HG02852 (cell line): Measurements from ENCODE around the gene BLCAP.
"Not testable (repeated sequence)": the region's sequence is repeated elsewhere in the genome, so short reads cannot be mapped to it uniquely, and the experiment has no call there.

Experiments used
- ATAC-seq: cut with Tn5 transposase; IDR thresholded peaks from one replicate; pipeline ENCODE4 v1.9.1; 2021; ENCODE audit warnings: mild to moderate bottlenecking, moderate library complexity; ENCODE audit not compliant: unreplicated experiment

Gene BLCAP, protein sequence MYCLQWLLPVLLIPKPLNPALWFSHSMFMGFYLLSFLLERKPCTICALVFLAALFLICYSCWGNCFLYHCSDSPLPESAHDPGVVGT

GRCh38 chr20:37527638-37528445, at the start of gene BLCAP:
TSS of gene BLCAP (minus strand) at chr20:37527876. CDS start at chr20:37519174, 8,702 bp downstream.
- peak; percentile 79 for ATAC-seq

- not testable (repeated sequence) for ATAC-seq
Measured at GRCh38 chr20:37577436-37577835, 49.8 kb upstream of the BLCAP start.

- no peak for ATAC-seq
Measured at GRCh38 chr20:37576911-37577310, 49.2 kb upstream of the BLCAP start.

GRCh38 chr20:37575884-37576283, 48.2 kb upstream of the BLCAP start:
- ATAC-seq, result no peak

DNA sequence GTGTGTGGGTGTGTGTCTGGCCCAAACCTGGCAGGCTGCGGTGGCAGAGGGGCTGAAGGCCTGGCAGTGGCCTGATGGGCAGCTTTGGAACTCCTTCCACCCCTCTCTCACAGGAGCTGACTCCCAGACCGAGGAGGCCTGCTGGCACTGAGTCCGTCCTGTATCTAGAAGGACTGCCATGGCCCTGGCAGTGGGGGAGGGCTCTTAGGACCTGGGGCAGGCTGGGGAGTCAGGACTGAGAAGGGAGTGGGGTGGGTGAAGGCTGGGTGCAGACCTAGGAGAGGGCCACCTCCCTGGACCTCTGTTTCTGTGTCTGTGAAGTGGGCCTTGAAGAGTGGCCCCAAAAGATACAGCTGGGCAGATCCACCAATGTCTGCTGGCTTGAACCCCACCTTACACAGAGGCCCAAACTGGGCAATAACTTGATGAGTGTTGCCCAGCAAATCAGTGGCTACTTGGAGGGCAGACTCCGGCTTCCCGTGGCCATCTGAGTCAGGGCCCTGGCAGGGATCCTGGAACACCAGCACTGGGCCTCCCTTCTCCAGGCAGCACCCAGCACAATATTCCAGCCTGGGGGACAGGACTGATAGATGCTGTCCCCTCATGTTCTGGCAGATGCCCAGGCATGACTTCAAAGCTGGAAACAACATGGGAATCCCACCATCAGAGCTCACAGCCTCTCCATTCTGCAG, 46.7 kb upstream of the BLCAP start:
- ATAC-seq, result no peak

DNA sequence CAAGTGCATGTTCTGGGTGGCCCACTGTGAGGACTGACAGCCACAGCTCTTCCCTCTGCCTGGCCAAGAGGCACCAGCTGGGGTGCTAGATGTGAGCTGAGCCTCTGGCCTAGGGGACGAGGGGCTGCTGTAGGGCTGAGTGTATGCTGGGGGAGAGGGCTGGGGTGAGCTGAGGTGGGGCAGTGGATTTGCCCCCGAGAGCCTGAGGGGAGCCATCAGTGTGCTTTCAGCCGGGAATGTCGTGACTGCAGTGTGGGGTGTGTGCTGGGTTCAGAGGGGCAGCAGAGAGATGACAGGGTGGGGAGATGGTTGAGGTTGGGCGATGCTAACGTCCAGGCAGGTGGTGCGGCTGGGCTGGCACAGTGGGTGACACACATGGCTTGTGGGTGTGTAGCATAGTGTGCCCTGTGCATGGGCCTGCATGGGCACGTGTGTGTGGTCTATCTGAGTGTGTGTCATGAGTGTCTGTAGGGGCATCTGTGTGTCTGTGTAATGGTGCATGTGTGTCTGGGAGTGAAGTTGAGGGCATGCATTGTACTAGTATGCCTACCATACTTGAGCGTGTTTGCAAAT, 46.0 kb upstream of the BLCAP start:
- no peak for ATAC-seq

- no peak for ATAC-seq
Measured at GRCh38 chr20:37571033-37571432, 43.4 kb upstream of the BLCAP start.

- ATAC-seq, result no peak
Measured at GRCh38 chr20:37570419-37570818, 42.7 kb upstream of the BLCAP start.

DNA sequence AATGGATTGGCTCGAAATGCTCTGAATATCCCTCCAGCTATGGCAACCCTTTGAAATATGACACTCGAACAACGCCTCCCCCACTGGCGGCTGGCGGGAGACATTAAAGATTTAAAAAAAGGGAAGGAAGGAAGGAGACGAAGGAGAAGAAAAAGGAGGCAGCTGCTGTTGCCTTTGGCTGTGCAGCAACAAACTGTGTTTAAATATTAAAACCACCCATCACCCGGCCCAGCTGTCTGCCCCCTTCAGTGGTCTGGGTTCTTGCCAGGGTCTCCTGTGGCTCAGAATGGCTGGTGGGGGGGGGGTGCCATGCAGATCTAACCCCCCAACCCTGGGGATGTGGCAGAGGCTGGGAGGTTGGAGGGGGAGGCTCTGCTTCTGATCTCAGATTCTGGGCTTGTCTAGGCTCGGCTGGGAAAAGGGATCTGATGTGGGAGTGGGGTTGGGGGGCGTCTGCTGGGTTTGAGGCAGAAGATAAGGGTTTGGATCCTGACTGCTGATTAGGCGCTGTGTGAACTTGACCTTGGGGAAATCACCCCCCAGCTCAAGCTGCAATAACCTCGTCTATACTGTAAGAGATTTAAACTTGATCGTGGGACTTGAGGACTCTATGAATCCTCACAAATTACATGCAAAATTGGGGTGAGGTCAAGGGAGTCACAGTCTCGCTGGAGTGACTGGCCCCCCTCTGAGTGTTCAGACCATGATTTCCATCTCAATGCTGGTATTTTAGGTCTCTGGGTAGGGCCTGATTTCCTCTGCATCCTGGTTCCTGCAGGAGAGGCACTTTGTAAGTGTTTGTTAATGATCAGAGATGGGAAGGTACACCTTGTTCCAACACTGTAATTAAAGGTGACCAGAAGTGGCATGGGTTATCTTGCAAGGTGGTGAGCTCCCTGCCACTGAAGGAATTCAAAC, 40.3 kb upstream of the BLCAP start:
- ATAC-seq, result no peak

GRCh38 chr20:37567331-37567665, 39.6 kb upstream of the BLCAP start:
- ATAC-seq, result no peak

GRCh38 chr20:37566590-37567330, 39.1 kb upstream of the BLCAP start:
- no peak for ATAC-seq

GRCh38 chr20:37565134-37565811, 37.6 kb upstream of the BLCAP start:
- ATAC-seq, result no peak

DNA sequence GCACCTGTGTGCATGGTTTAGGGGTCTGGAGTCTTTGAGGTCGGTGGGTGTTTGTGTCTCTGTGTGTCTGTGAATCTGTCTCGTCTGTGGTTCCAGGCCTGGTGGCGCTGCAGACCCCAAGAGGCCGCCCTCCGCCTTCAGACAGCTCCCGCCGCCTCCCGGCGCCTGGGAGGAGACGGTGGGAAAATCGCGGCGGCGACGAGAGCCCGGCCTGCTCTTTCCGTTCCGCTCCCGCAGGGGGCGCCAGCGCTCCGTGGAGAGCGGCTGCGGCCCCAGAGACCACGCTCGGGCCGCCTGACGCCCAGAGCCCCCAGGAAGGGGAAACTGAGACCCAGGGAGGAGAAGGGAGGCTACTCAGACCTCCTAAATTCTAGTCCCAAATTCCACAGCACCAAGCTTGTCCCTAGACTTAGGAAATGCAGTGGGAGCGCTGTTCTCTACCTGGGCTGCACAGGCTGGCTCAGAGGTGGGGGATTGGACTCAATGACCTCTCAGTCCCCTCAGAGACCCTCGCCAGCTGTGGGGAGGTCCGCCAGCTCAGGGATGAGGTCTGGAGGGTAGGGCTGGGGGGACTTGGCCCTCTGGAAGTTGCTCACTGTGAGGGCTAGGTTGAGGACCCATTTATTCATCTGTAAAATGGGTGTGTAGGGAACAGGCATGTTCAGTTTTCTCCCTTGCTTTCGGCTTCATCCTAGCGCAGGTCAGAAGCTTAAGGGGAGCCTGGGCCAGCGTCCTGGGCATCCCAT, 36.9 kb upstream of the BLCAP start:
- ATAC-seq, result no peak

- ATAC-seq, result no peak
Measured at GRCh38 chr20:37564016-37564387, 36.3 kb upstream of the BLCAP start.

DNA sequence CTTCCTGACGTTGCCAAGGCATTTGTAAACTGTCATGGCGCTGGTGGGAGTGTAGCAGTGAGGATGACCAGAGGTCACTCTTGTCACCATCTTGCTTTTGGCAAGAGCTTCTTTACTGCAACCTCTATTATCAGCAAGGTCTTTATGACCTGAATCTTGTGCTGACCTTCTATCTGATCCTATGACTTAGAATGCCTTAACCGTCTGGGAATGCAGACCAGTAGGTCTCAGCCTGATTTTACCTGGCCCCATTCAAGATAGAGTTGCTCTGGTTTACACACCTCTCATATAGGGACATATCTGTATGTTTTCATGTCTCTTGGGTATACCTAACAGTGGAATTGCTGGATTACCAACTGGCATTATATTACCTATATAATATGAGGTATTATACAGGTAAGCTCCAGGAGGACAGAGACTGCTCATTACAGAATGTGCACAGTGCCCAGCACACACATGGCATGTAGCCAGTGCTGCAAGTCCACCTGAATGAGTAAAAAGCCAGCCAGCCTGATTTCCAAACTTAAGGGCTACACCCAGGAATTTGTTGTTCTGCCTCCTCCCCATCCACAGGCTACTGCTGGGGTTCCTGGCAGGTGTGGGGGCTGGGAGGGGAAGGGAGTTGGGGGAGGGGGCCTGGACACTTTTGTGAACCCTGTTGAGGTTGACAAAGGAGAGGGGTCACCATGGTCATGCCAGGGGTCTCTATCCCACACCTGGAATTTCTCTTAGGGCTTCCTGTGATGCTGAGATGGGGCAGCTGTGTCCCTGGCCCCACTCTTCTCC, 35.2 kb upstream of the BLCAP start:
- no peak for ATAC-seq

GRCh38 chr20:37560629-37561028, 33.0 kb upstream of the BLCAP start:
- no peak for ATAC-seq

DNA sequence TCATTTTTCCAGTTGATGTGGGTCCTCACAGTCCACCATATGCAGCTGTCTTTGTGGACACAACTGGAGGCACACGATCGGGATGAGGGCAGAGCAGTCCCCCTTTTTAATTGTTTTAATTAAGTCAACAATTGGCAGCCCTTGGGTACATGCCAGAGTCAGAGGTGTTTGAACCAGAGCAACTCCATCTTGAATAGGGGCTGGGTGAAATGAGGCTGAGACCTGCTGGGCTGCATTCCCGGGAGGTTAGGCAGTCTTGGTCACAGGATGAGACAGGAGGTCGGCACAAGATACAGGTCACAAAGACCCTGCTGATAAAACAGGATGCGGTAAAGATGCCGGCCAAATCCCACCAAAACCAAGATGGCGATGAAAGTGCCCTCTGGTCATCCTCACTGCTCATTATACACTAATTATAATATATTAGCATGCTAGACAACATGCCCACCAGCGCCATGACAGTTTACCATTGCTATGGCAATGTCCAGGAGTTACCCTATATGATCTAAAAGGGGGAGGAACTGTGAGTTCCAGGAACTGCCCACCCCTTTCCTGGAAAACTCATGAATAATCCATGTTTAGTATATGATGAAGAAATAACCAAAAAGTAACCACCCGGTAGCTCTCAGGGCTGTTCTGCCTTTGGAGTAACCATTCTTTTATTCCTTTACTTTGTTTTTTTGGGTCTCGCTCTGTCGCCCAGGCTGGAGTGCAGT, 31.8 kb upstream of the BLCAP start:
- no peak for ATAC-seq

- ATAC-seq, result no peak
Measured at GRCh38 chr20:37558779-37559178, 31.1 kb upstream of the BLCAP start.
